ENCODE data around the gene PAQR7.
"Not testable (repeated sequence)": the region's sequence is repeated elsewhere in the genome, so short reads cannot be mapped to it uniquely, and the experiment has no call there.

Gene PAQR7

GRCh38 chr1:25848531-25848930 is 27.0 kb downstream of the PAQR7 start:
- DNase-seq (ENCODE audit: low read depth in 2 of 3, low spot score in 1 of 3) = no peak

DNA sequence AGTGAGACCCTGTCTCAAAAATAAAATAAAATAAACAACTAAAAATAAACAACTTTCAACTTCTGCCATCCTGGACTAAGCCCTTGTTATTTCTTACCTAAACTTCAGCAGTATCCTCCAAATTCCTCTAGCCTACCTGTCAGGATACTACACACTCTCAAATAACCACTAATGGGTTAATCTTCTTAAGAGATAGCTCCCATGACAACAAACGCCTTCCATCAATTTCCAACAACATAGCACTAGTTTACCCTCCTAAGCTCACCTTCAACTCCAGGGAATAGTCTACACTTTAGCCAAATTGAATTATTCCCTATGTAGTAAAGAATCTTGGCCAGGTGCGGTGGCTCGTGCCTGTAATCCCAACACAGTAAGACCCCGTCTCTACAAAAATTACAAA is 27.6 kb downstream of the PAQR7 start:
- DNase-seq (ENCODE audit: low read depth in 2 of 3, low spot score in 1 of 3) = no peak

DNA sequence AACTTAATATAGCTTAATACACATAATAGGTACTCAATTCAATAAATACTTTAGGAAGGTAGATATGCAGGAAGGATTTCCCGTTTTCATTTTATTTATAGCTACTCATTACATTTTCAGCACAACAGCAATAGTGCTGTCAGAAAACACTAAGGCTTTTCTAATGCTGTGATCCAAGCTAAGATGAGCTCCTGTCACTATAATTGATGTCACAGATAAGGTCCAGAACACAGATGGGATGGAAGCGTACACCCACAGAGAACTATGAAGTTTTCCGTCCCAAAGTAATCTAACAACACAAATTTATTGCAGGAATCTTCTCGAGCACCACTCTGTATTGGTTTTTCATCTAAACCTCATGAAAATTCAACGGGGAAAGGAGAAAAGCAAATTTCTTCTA is 29.8 kb downstream of the PAQR7 start:
- DNase-seq (ENCODE audit: low read depth in 2 of 3, low spot score in 1 of 3) = no peak

DNA sequence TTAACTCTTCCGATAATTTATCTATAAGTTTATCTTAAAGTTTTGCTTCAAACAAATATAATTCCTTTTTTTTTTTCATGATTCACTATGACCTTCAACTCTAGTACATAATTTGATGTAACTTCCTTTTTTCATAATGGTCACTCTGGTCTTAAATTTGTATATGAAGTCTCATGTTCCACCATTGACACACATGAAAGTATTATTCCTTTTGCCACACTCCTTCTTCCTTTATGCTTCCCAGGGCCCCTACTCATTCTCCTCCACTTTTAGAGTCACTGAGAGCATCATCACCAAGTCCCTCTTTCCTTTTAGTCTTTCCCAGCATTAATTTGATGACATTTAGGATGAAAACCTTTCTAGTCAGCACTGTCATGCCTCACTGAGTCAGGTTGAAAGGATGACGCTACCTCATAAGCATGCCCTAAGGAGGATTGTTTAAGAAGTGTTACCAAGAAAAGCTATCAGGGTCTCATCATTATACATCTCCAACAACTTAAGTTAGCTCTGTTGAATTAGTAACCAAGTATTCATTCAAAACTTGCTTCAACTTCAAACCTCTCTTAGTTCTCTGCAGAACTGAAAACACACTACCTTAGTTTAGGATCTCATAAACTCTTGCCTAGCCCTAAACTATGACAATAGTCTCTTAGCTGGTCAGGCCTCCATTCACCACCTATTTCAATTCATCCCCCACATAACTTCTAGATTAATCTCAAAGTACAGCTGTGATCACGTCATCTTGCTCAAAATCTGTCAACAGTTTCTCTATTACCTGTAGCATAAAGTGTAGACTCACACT is 30.8 kb downstream of the PAQR7 start:
- no peak for DNase-seq (ENCODE audit: low read depth in 2 of 3, low spot score in 1 of 3)

DNA sequence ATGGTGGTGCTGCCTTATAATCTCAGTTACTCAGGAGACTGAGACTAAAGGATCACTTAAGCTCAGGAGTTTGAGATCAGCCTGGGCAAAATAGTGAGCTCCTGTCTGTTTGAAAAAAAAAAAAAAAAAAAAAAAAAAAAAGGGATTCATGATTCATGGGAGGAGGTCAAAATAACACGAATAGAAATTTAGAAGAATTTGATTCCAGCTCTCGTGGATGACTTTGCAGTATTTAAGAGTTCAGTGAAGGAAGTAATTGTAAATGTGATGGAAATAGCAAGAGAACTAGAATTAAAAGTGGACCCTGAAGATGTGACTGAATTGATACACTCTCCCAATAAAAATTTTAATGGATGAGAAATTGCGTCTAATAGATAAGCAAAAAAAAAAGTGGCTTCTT is 32.0 kb downstream of the PAQR7 start:
- DNase-seq (ENCODE audit: low read depth in 2 of 3, low spot score in 1 of 3) = no peak

- DNase-seq (ENCODE audit: low read depth in 2 of 3, low spot score in 1 of 3) = not testable (repeated sequence)
Measured at GRCh38 chr1:25839808-25840207, 35.7 kb downstream of the PAQR7 start.

DNA sequence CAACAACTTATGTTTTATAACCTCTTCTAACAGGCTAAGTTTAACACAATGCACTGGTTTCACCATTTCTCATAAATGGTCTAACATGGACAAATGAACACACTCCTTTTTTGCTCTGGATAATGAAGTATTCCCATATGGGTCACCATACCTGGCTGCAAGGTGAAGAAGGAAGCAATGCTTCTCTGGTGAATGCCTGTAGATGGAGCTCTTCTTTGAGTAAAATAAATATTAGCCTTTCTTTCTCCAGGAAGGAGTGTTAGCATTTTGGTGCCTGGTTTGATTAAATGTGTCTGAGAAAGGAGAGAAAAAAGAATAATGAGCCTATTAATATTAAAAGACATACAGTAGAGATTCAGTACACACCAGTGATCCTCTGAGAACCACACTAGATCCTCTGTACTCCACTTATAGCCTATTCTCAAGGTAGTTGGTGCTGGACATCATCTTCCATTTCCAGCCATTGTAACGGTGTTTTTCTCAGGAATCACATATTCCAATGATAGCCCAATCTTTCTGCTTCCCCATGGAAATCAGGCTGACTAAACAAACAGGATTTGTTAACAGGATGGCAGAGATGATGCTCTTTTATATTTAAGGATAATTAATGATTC is 38.1 kb downstream of the PAQR7 start:
- no peak for DNase-seq (ENCODE audit: low read depth in 2 of 3, low spot score in 1 of 3)

GRCh38 chr1:25836695-25837094 is 38.8 kb downstream of the PAQR7 start:
- no peak for DNase-seq (ENCODE audit: low read depth in 2 of 3, low spot score in 1 of 3)

- DNase-seq (ENCODE audit: low read depth in 2 of 3, low spot score in 1 of 3) = no peak
Measured at GRCh38 chr1:25834894-25835293, 40.6 kb downstream of the PAQR7 start.

DNA sequence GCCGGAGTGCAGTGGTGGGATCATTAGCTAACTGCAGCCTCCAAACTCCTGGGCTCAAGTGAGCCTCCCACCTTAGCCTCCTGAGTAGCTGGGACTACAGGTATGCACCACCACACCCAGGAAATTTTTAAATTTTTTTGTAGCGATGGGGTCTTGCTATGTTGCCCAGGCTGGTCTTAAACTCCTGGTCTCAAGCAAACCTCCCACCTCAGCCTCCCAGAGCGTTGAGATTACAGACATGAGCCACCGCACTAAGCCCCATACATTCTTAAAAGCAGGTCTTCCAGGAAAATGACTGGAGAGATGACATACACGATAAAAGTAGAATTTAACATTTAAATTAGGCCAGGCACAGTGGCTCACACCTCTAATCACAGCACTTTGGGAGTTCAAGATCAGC is 42.4 kb downstream of the PAQR7 start:
- no peak for DNase-seq (ENCODE audit: low read depth in 2 of 3, low spot score in 1 of 3)

- no peak for DNase-seq (ENCODE audit: low read depth in 2 of 3, low spot score in 1 of 3)
Measured at GRCh38 chr1:25832336-25833037, 43.0 kb downstream of the PAQR7 start.

GRCh38 chr1:25831569-25832196 is 43.8 kb downstream of the PAQR7 start:
- DNase-seq (ENCODE audit: low read depth in 2 of 3, low spot score in 1 of 3) = no peak

DNA sequence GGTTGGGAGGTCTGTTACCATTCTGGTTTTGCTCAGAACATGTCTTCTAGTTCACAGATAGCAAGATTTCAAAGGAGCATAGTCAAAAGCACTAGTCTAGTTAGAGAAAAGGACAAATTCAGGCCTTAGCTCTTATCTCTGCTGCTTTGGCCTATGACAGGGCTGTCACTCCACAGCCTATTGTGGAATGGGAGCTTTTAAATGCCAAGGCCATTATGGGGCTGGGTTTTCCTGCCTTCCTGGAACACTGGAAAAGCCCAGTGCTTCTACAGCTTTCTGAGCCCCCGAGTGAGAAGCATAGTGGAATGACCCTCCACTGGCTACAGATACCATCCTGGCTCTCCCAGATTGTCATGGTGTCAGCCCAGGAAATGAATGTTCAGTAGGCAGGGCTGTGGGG is 46.5 kb downstream of the PAQR7 start:
- no peak for DNase-seq (ENCODE audit: low read depth in 2 of 3, low spot score in 1 of 3)

GRCh38 chr1:25828491-25828890 is 47.0 kb downstream of the PAQR7 start:
- no peak for DNase-seq (ENCODE audit: low read depth in 2 of 3, low spot score in 1 of 3)

GRCh38 chr1:25826571-25826970 is 48.9 kb downstream of the PAQR7 start:
- DNase-seq (ENCODE audit: low read depth in 2 of 3, low spot score in 1 of 3) = no peak

GRCh38 chr1:25825605-25826004 is 49.9 kb downstream of the PAQR7 start:
- no peak for DNase-seq (ENCODE audit: low read depth in 2 of 3, low spot score in 1 of 3)

DNA sequence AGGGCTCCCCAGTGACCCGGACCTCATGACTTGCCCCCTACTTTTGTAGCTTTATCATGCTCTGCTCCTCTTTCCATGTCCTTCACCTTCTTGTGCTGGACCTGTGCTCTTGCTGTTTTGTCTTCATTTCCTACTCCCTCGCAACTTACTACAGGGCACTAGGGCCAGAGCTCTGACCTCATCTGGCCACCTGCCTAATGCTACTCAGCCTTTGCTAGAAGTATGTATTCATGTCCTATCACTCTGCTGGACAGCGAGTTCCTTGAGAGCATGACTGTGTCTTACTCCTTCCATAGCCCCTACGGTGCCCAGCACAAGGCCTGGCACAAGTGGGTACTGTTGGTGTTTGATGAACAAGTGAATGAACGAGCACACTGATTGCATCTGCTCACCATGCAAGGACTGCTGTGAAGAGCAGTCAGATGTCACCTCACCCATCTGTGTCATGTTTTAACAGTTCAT is 53.8 kb downstream of the PAQR7 start:
- DNase-seq (ENCODE audit: low read depth in 2 of 3, low spot score in 1 of 3) = no peak

GRCh38 chr1:25821112-25821476 is 54.4 kb downstream of the PAQR7 start:
- DNase-seq (ENCODE audit: low read depth in 2 of 3, low spot score in 1 of 3) = no peak

DNA sequence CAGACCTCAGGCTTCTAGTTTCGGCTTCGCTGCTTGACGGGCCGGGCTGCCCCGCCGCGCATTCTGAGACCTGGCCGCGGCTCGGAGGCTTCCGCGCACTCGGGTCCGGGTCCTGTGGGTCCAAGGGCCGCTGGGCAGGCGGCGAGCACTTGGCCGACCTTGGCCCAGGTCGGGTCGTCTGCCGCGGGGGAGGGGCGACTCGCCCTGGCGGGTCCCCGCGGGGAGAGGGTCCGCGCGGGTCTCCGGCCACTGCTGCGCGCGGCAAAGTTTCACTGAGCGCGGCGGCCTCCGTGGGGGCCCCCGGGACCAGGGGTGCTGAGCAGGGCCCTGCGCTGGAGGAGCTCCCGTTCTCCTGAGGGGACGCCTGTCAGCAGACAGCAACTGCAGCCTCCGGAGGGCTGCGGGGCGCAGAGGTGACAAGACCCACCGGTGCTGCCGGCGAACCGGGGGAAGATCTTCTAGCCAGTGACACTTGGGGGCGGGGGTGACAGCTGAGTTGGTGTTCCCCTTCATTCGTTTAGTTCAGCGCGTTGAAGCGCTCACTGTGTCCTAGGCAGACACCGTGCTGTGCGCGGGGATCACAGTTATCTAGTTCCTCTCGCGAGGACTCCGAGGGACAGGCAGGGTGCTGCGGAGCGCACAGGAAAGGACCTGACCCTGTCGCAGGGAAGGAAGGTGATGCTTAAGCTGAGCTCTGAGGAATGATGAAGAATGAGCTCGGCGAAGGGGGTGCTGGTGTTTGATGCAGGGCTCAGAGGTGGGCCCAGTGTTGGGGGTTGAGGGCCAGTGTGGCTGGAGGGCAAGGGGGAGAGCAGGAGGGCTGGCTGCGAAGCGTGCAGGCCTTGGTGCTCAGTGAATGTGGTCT is 55.0 kb downstream of the PAQR7 start:
- peak in 2 of 3 donors; percentile 56 to 58 for DNase-seq (ENCODE audit: low read depth in 2 of 3, low spot score in 1 of 3)

- DNase-seq (ENCODE audit: low read depth in 2 of 3, low spot score in 1 of 3) = peak; percentile 90 to 92 (median 91)
Measured at GRCh38 chr1:25819491-25820246, 55.8 kb downstream of the PAQR7 start, which contains the start of gene MTFR1L. Gene MTFR1L (plus strand): TSS chr1:25819954. CDS start chr1:25823105, 3,151 bp downstream.

All from stimulated activated CD4-positive, alpha-beta T cell treated with anti-CD3 and anti-CD28 coated beads, Interleukin-12 subunit alpha, Interleukin-12 subunit beta, amount 100 ng/mL, for 48 hours (primary cell).